Natural killer cell treated with Interleukin-12 subunit alpha and Interleukin-12 subunit beta and Interleukin-15 and Interleukin-18, amount 100 ng/mL, for 72 hours (primary cell): ENCODE results near the gene SERPINB6. TPM values are rescaled to one million over a fixed set of nuclear protein-coding genes. Genes with fewer than 3 reads are reported as not detected.

ENCODE experiments used
- ATAC-seq, 2 donors: fragments of 150-1000 bp; cut with Tn5 transposase in 1 of 2; sonication (Bioruptor Pico), chemical (Tn5 transposase) in 1 of 2; 2 replicates each; pipeline ENCODE4 v1.10.0; 2021
- DNase-seq: peaks from one replicate; pipeline ENCODE4 v3.0.0; 2022; ENCODE audit warnings: low spot score
- H3K27ac Mint-ChIP-seq, 2 donors: 1 replicate in 1 of 2; 2 replicates in 1 of 2; pipeline ENCODE4 v1.8.0; 2022; ENCODE audit warnings: mixed read lengths in 2 of 2, mild to moderate bottlenecking in 1 of 2, moderate library complexity in 1 of 2
- H3K27me3 Mint-ChIP-seq, 2 donors: 1 replicate in 1 of 2; 2 replicates in 1 of 2; pipeline ENCODE4 v1.8.0; 2022; ENCODE audit warnings: mixed read lengths in 2 of 2
- H3K36me3 Mint-ChIP-seq: one replicate; pipeline ENCODE4 v1.8.0; 2022; ENCODE audit warnings: mixed read lengths
- H3K4me1 Mint-ChIP-seq, 2 donors: 1 replicate in 1 of 2; 2 replicates in 1 of 2; pipeline ENCODE4 v1.8.0; 2022; ENCODE audit warnings: low read depth in 2 of 2, mixed read lengths in 2 of 2, mild to moderate bottlenecking in 1 of 2
- H3K4me3 Mint-ChIP-seq: one replicate; pipeline ENCODE4 v1.8.0; 2022; ENCODE audit warnings: mixed read lengths
- H3K9me3 Mint-ChIP-seq: 2 replicates; pipeline ENCODE4 v1.8.0; 2022; ENCODE audit warnings: mixed read lengths
- total RNA-seq, 2 donors: library from RNA; stranded (reverse); gene quantifications; one replicate each; pipeline ENCODE4 v1.2.3, GENCODE V29; 2022

SERPINB6 gene
- total RNA-seq, 2 donors from 2014 or later: 158 to 170 TPM

GRCh38 chr6:2990932-2991506 lies 19.7 kb upstream of the SERPINB6 start:
- Mint-ChIP-seq H3K4me1 (peaks cover 29 to 37% of the 10 kb centered on the region in 2 donors), H3K36me3 (no peaks in the 10 kb centered on the region), H3K9me3 (no peaks in the 10 kb centered on the region), H3K27ac (peak overlapping the region; percentile 96 to 99), H3K4me3 (peak overlapping the region; percentile 96), H3K27me3 (no peaks in the 10 kb centered on the region)
- DNase-seq: no peak
- ATAC-seq: no peak

DNA sequence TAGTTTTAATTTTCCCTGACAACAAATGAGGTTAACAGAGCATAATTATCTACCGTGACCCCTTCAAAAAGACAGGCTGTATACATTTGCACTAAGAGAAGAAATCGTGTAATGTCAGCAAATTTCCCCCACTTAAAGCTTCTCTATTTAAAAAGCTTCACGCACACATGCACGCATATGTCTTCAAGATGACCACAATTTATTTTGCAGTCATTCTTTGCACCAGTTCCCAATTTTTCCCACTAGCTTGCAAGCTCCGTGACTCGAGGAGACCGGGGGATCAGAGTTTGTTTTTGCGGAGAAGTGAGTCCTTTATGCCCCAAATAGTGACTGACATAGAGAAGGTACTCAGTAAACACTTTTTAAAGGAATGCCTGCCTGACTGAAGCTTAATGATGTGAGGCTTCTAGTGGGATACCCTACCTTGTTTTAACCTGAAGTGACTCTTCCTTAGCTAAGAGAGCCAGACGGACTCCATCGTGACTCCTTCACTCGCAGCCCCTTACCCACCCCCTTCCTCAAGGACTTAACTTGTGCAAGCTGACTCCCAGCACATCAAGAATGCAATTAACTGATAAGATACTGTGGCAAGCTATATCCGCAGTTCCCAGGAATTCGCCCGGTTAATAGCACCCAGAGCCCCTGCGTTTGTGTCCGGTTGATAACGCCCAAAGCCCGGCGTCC lies 19.0 kb upstream of the SERPINB6 start:
- ATAC-seq (no peak), DNase-seq (no peak)
- H3K4me1 Mint-ChIP-seq: peaks cover 29 to 37% of the 10 kb centered on the region in 2 donors
- H3K27me3 Mint-ChIP-seq: no peaks in the 10 kb centered on the region
- no peaks in the 10 kb centered on the region for H3K36me3 Mint-ChIP-seq
- H3K4me3 Mint-ChIP-seq: peak overlapping the region; percentile 96
- no peaks in the 10 kb centered on the region for H3K9me3 Mint-ChIP-seq
- peak overlapping the region; percentile 96 to 99 for H3K27ac Mint-ChIP-seq

DNA sequence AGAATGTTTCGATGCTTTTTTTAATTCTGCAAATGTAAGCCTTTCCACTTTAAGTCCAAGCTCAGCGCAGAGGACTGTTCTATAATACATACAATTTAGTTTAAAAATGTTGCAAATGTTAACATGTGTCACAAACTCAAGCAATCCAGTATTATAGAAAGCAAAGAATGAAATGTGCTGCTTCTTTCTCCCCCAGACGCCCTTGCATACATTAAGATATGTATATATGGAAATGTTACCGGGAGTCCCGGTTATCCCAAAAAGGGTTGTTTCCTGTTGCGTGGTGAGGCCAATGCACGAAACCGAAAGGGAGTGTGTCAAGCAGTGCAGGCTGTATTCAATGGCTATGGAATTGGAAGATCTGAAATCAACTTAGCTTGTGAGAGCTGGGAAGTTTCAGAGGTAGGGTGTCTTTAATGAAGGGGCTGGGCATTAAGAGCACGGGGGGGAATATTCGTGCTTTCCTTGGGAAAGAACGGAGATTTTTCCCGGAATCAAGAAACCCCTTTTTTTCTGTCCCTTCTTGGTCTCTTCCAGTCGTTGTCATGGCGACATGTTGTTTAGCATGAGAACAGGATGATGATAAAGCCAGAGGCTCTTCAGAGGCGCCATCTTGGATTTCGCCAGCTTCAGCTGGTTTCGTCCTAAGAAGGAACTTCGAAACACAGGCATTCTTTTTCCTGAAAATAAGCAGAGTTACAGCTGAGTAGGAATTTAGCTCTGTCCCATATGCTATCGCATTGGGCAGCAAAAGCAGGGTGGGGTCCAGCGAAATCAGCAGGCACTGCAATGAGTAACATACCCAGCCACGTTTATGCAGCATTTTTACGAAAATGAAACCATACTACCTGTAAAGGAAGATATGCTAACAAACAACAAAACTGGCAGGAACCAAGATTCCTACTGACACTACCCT lies 18.2 kb upstream of the SERPINB6 start:
- peak overlapping the region; percentile 96 for H3K4me3 Mint-ChIP-seq
- ATAC-seq: peak; percentile 76 to 86
- H3K27me3 Mint-ChIP-seq: no peaks in the 10 kb centered on the region
- H3K27ac Mint-ChIP-seq: peak overlapping the region; percentile 96 to 99
- no peaks in the 10 kb centered on the region for H3K9me3 Mint-ChIP-seq
- peaks cover 29 to 37% of the 10 kb centered on the region in 2 donors for H3K4me1 Mint-ChIP-seq
- peak; percentile 84 for DNase-seq
- H3K36me3 Mint-ChIP-seq: no peaks in the 10 kb centered on the region

GRCh38 chr6:2988426-2989331 lies 17.3 kb upstream of the SERPINB6 start:
- Mint-ChIP-seq H3K4me1 (peaks cover 29 to 37% of the 10 kb centered on the region in 2 donors), H3K4me3 (peak overlapping the region; percentile 96), H3K36me3 (no peaks in the 10 kb centered on the region), H3K27ac (peak overlapping the region; percentile 96 to 99), H3K9me3 (no peaks in the 10 kb centered on the region), H3K27me3 (peaks cover under 1% of the 10 kb centered on the region in 2 donors)
- peak; percentile 91 to 92 for ATAC-seq
- peak; percentile 89 for DNase-seq

- Mint-ChIP-seq H3K9me3 (no peaks in the 10 kb centered on the region), H3K27ac (peak overlapping the region; percentile 84 to 96), H3K4me1 (peaks cover 29 to 37% of the 10 kb centered on the region in 2 donors), H3K4me3 (peak overlapping the region; percentile 96), H3K36me3 (no peaks in the 10 kb centered on the region), H3K27me3 (peaks cover 5 to 6% of the 10 kb centered on the region in 2 donors)
- no peak for DNase-seq
- ATAC-seq: no peak
These were observed 16.7 kb upstream of the SERPINB6 start for GRCh38 chr6:2988094-2988425.

- H3K4me1 Mint-ChIP-seq: peaks cover 29 to 37% of the 10 kb centered on the region in 2 donors
- ATAC-seq (no peak), DNase-seq (no peak)
- H3K27me3 Mint-ChIP-seq: peaks cover 6 to 9% of the 10 kb centered on the region in 2 donors
- no peak overlapping the region for H3K4me3 Mint-ChIP-seq
- H3K36me3 Mint-ChIP-seq: no peaks in the 10 kb centered on the region
- H3K9me3 Mint-ChIP-seq: no peaks in the 10 kb centered on the region
- peak overlapping the region; percentile 84 to 96 for H3K27ac Mint-ChIP-seq
These were observed 15.4 kb upstream of the SERPINB6 start for GRCh38 chr6:2986722-2987221.

DNA sequence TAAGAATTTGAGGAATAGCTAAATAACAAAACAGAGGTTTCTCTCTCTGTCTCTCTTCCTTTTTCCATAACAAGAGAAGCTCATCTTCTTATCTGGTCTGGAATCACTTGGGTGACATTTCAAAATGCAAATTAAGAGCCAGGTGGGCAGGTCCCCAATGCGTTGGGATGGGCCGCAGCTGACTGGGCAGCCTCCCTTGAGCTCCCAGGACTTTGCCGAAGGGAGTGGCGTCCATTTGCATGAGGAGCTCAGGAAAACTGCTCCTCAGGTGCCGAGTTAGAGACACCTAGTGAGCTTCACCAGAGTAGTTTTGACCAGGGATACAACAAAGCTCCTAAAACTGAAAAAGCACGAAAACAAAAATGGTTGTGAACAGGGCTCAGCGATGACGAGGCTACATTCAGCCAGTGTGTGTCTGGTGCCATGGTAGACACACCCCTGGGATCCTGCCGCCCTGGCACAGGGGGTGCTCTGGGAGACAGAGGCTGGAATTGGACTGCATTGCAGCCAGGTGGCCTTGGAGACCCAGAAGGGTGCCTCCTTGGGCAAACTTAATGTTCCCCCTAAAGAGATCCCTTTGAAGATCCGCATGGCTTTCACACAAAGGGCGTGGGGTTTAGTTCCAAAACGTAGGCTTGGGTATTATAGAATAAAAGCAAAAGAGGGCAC lies 13.5 kb upstream of the SERPINB6 start:
- H3K36me3 Mint-ChIP-seq: no peaks in the 10 kb centered on the region
- no peak for ATAC-seq

GRCh38 chr6:2982426-2983117 lies 11.2 kb upstream of the SERPINB6 start:
- Mint-ChIP-seq H3K9me3 (no peaks in the 10 kb centered on the region), H3K27me3 (peaks cover 6 to 16% of the 10 kb centered on the region in 2 donors), H3K4me1 (peaks cover 3 to 12% of the 10 kb centered on the region in 2 donors), H3K36me3 (no peaks in the 10 kb centered on the region), H3K4me3 (no peak overlapping the region), H3K27ac (peak overlapping the region in 1 of 2 donors; percentile 49)
- DNase-seq (no peak), ATAC-seq (no peak)

More for the DNA sequence above, 13.5 kb upstream of the SERPINB6 start:
- Mint-ChIP-seq H3K27me3 (peaks cover 6 to 14% of the 10 kb centered on the region in 2 donors), H3K27ac (peak overlapping the region in 1 of 2 donors; percentile 16), H3K4me3 (no peak overlapping the region), H3K9me3 (no peaks in the 10 kb centered on the region), H3K4me1 (peaks cover 18 to 24% of the 10 kb centered on the region in 2 donors)
- DNase-seq: no peak

DNA sequence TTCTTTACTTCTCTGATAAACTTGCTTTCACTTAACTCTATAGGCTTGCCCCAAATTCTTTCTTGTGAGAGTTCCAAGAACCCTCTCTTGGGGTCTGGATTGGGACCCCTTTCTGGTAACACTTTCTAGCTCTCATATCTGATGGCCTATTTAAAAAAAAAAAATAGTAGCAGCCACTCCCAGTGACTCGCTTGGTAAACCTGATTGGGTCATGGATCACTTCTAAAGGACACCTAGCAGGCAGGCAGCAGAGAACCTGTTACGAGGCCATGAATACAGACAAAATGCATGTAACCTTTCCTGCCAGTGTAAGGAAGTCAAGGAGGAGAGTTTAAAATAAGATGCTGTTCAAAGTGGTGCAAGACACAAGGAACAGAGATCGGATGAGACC lies 9.1 kb upstream of the SERPINB6 start:
- no peak for DNase-seq
- Mint-ChIP-seq H3K36me3 (peaks cover 5% of the 10 kb centered on the region), H3K4me1 (peaks cover 8 to 27% of the 10 kb centered on the region in 2 donors), H3K27me3 (peaks cover 6 to 16% of the 10 kb centered on the region in 2 donors), H3K27ac (no peak overlapping the region), H3K9me3 (no peaks in the 10 kb centered on the region), H3K4me3 (no peak overlapping the region)
- no peak for ATAC-seq

- no peak overlapping the region for H3K4me3 Mint-ChIP-seq
- DNase-seq (no peak), ATAC-seq (no peak)
- H3K9me3 Mint-ChIP-seq: no peaks in the 10 kb centered on the region
- peaks cover 6 to 16% of the 10 kb centered on the region in 2 donors for H3K27me3 Mint-ChIP-seq
- H3K4me1 Mint-ChIP-seq: peaks cover 8 to 28% of the 10 kb centered on the region in 2 donors
- peaks cover 5% of the 10 kb centered on the region for H3K36me3 Mint-ChIP-seq
- peak overlapping the region in 1 of 2 donors; percentile 99 for H3K27ac Mint-ChIP-seq
These were observed 8.6 kb upstream of the SERPINB6 start for GRCh38 chr6:2979819-2980464.

- Mint-ChIP-seq H3K27ac (peak overlapping the region in 1 of 2 donors; percentile 99), H3K9me3 (no peaks in the 10 kb centered on the region), H3K27me3 (peaks cover 6 to 16% of the 10 kb centered on the region in 2 donors), H3K36me3 (peaks cover 5% of the 10 kb centered on the region), H3K4me1 (peaks cover 12 to 34% of the 10 kb centered on the region in 2 donors), H3K4me3 (no peak overlapping the region)
- DNase-seq (no peak), ATAC-seq (no peak)
These were observed 7.6 kb upstream of the SERPINB6 start for GRCh38 chr6:2978923-2979322.
